Activated T-cell treated with anti-CD3 and anti-CD28 coated beads, Interleukin-2, amount 50 U/mL, for 4 hours (primary cell): ENCODE results near the gene DSG1. TPM values are rescaled to one million over a fixed set of nuclear protein-coding genes. Genes with fewer than 3 reads are reported as not detected.
"Not testable (repeated sequence)": the region's sequence is repeated elsewhere in the genome, so short reads cannot be mapped to it uniquely, and the experiment has no call there.

ENCODE experiments used
- ATAC-seq, 2 donors: fragments of 200-7000 bp; cut with Tn5 transposase; one replicate each; pipeline ENCODE4 v1.10.0; 2021
- DNase-seq: peaks from one replicate; pipeline ENCODE4 v3.0.0-alpha.2; 2020
- H3K27me3 Mint-ChIP-seq: one replicate; pipeline ENCODE4 v1.8.0; 2021; ENCODE audit warnings: low read depth, mixed read lengths
- H3K36me3 Mint-ChIP-seq: one replicate; pipeline ENCODE4 v1.8.0; 2022; ENCODE audit warnings: mixed read lengths; ENCODE audit not compliant: insufficient read depth
- H3K4me1 Mint-ChIP-seq: one replicate; pipeline ENCODE4 v1.8.0; 2021; ENCODE audit warnings: low read depth, mixed read lengths
- H3K4me3 Mint-ChIP-seq: one replicate; pipeline ENCODE4 v1.8.0; 2021; ENCODE audit warnings: mild to moderate bottlenecking, moderate library complexity, mixed read lengths
- H3K9me3 Mint-ChIP-seq: one replicate; pipeline ENCODE4 v1.8.0; 2021; ENCODE audit warnings: mixed read lengths
- total RNA-seq, 3 donors: library from RNA; stranded (reverse); gene quantifications; one replicate each; pipeline ENCODE4 v1.2.1, GENCODE V29; 2021

DSG1 gene
- total RNA-seq, 3 donors from 2014 or later: not detected

- Mint-ChIP-seq H3K4me3 (no peak overlapping the region), H3K4me1 (no peaks in the 10 kb centered on the region), H3K9me3 (no peaks in the 10 kb centered on the region), H3K27me3 (no peaks in the 10 kb centered on the region), H3K36me3 (no peaks in the 10 kb centered on the region)
- DNase-seq (no peak), ATAC-seq (no peak)
Observed at GRCh38 chr18:31302991-31303390, 15.0 kb upstream of the DSG1 start.

- Mint-ChIP-seq H3K36me3 (no peaks in the 10 kb centered on the region), H3K4me1 (no peaks in the 10 kb centered on the region), H3K9me3 (no peaks in the 10 kb centered on the region), H3K27me3 (no peaks in the 10 kb centered on the region), H3K4me3 (no peak overlapping the region)
- DNase-seq (no peak), ATAC-seq (no peak)
Observed at GRCh38 chr18:31303771-31304170, 14.2 kb upstream of the DSG1 start.

- H3K4me1 Mint-ChIP-seq: no peaks in the 10 kb centered on the region
- DNase-seq (no peak), ATAC-seq (no peak)
- H3K27me3 Mint-ChIP-seq: no peaks in the 10 kb centered on the region
- H3K9me3 Mint-ChIP-seq: peaks cover 5% of the 10 kb centered on the region
- H3K36me3 Mint-ChIP-seq: no peaks in the 10 kb centered on the region
- no peak overlapping the region for H3K4me3 Mint-ChIP-seq
Observed at GRCh38 chr18:31309115-31309514, 8.8 kb upstream of the DSG1 start.

- no peaks in the 10 kb centered on the region for H3K4me1 Mint-ChIP-seq
- ATAC-seq: no peak
- H3K27me3 Mint-ChIP-seq: no peaks in the 10 kb centered on the region
- H3K4me3 Mint-ChIP-seq: no peak overlapping the region
- H3K36me3 Mint-ChIP-seq: no peaks in the 10 kb centered on the region
- H3K9me3 Mint-ChIP-seq: no peaks in the 10 kb centered on the region
- no peak for DNase-seq
Observed at GRCh38 chr18:31316974-31317373, 986 bp upstream of the DSG1 start.

GRCh38 chr18:31321719-31322118 lies 3.8 kb downstream of the DSG1 start:
- Mint-ChIP-seq H3K9me3 (peaks cover 7% of the 10 kb centered on the region), H3K36me3 (no peaks in the 10 kb centered on the region), H3K4me1 (no peaks in the 10 kb centered on the region), H3K27me3 (no peaks in the 10 kb centered on the region), H3K4me3 (no peak overlapping the region)
- ATAC-seq (no peak), DNase-seq (no peak)

- H3K4me1 Mint-ChIP-seq: no peaks in the 10 kb centered on the region
- peaks cover 7% of the 10 kb centered on the region for H3K9me3 Mint-ChIP-seq
- no peak overlapping the region for H3K4me3 Mint-ChIP-seq
- DNase-seq: no peak
- no peaks in the 10 kb centered on the region for H3K36me3 Mint-ChIP-seq
- no peaks in the 10 kb centered on the region for H3K27me3 Mint-ChIP-seq
- no peak for ATAC-seq
Observed at GRCh38 chr18:31325051-31325450, 7.1 kb downstream of the DSG1 start.

GRCh38 chr18:31329787-31330438 lies 12.0 kb downstream of the DSG1 start:
- Mint-ChIP-seq H3K36me3 (no peaks in the 10 kb centered on the region), H3K4me3 (no peak overlapping the region), H3K9me3 (no peaks in the 10 kb centered on the region), H3K27me3 (no peaks in the 10 kb centered on the region), H3K4me1 (no peaks in the 10 kb centered on the region)
- DNase-seq (no peak), ATAC-seq (no peak)

- no peak overlapping the region for H3K4me3 Mint-ChIP-seq
- DNase-seq (no peak), ATAC-seq (no peak)
- no peaks in the 10 kb centered on the region for H3K36me3 Mint-ChIP-seq
- H3K4me1 Mint-ChIP-seq: no peaks in the 10 kb centered on the region
- peaks cover 5% of the 10 kb centered on the region for H3K9me3 Mint-ChIP-seq
- no peaks in the 10 kb centered on the region for H3K27me3 Mint-ChIP-seq
Observed at GRCh38 chr18:31343454-31343853, 25.5 kb downstream of the DSG1 start.

- not testable (repeated sequence) for ATAC-seq, H3K4me3 Mint-ChIP-seq, H3K36me3 Mint-ChIP-seq, H3K4me1 Mint-ChIP-seq, H3K9me3 Mint-ChIP-seq, H3K27me3 Mint-ChIP-seq, DNase-seq
Observed at GRCh38 chr18:31353336-31353735, 35.4 kb downstream of the DSG1 start.

GRCh38 chr18:31354990-31355389 lies 37.0 kb downstream of the DSG1 start:
- Mint-ChIP-seq H3K4me3 (no peak overlapping the region), H3K36me3 (no peaks in the 10 kb centered on the region), H3K27me3 (no peaks in the 10 kb centered on the region), H3K9me3 (no peaks in the 10 kb centered on the region), H3K4me1 (no peaks in the 10 kb centered on the region)
- ATAC-seq (no peak), DNase-seq (no peak)

- H3K36me3 Mint-ChIP-seq: no peaks in the 10 kb centered on the region
- ATAC-seq (no peak), DNase-seq (no peak)
- no peak overlapping the region for H3K4me3 Mint-ChIP-seq
- no peaks in the 10 kb centered on the region for H3K4me1 Mint-ChIP-seq
- no peaks in the 10 kb centered on the region for H3K9me3 Mint-ChIP-seq
- H3K27me3 Mint-ChIP-seq: no peaks in the 10 kb centered on the region
Observed at GRCh38 chr18:31356025-31356424, 38.1 kb downstream of the DSG1 start.

- H3K36me3 Mint-ChIP-seq: no peaks in the 10 kb centered on the region
- H3K9me3 Mint-ChIP-seq: peaks cover 9% of the 10 kb centered on the region
- DNase-seq (no peak), ATAC-seq (no peak)
- no peaks in the 10 kb centered on the region for H3K4me1 Mint-ChIP-seq
- H3K27me3 Mint-ChIP-seq: no peaks in the 10 kb centered on the region
- H3K4me3 Mint-ChIP-seq: no peak overlapping the region
Observed at GRCh38 chr18:31364190-31364589, 46.2 kb downstream of the DSG1 start.

- Mint-ChIP-seq H3K36me3 (no peaks in the 10 kb centered on the region), H3K4me3 (no peak overlapping the region)
Observed at GRCh38 chr18:31369478-31369877, 51.5 kb downstream of the DSG1 start.

GRCh38 chr18:31371989-31372388 lies 54.0 kb downstream of the DSG1 start:
- Mint-ChIP-seq H3K36me3 (no peaks in the 10 kb centered on the region), H3K27me3 (no peaks in the 10 kb centered on the region), H3K9me3 (no peaks in the 10 kb centered on the region), H3K4me1 (no peaks in the 10 kb centered on the region), H3K4me3 (no peak overlapping the region)
- ATAC-seq (no peak), DNase-seq (no peak)

More at GRCh38 chr18:31369478-31369877, 51.5 kb downstream of the DSG1 start:
- no peak for ATAC-seq
- Mint-ChIP-seq H3K27me3 (no peaks in the 10 kb centered on the region), H3K9me3 (no peaks in the 10 kb centered on the region), H3K4me1 (no peaks in the 10 kb centered on the region)
- DNase-seq: no peak

- no peak for ATAC-seq
- DNase-seq: no peak
- Mint-ChIP-seq H3K36me3 (no peaks in the 10 kb centered on the region), H3K9me3 (peaks cover 3% of the 10 kb centered on the region), H3K27me3 (no peaks in the 10 kb centered on the region), H3K4me3 (no peak overlapping the region), H3K4me1 (no peaks in the 10 kb centered on the region)
Observed at GRCh38 chr18:31373641-31374040, 55.7 kb downstream of the DSG1 start.

- no peaks in the 10 kb centered on the region for H3K36me3 Mint-ChIP-seq
- H3K4me3 Mint-ChIP-seq: no peak within 1 kb of the TSS
- no peak for ATAC-seq
- H3K4me1 Mint-ChIP-seq: no peaks in the 10 kb centered on the region
- no peaks in the 10 kb centered on the region for H3K27me3 Mint-ChIP-seq
- peaks cover 3% of the 10 kb centered on the region for H3K9me3 Mint-ChIP-seq
- DNase-seq: no peak
Observed at GRCh38 chr18:31376477-31376876, 58.5 kb downstream of the DSG1 start, which contains the start of gene DSG4. Gene DSG4 (plus strand): TSS chr18:31376777. CDS start chr18:31376912, 135 bp downstream.
